Subcutaneous adipose tissue (tissue), 4 donors: ENCODE measurements around the gene SEMA4B. TPM values are rescaled to one million over a fixed set of nuclear protein-coding genes. Genes with fewer than 3 reads are reported as not detected.

ENCODE experiments used
- total RNA-seq, 4 donors: library from RNA; depleted of rRNA; stranded (reverse); fragments of >200 nt; gene quantifications; one replicate each; pipeline ENCODE4 v1.1.0, GENCODE V29; 2016
- TF ChIP-seq, protein P1 (sequence below): fragments of 450-650 bp; IDR thresholded peaks from one replicate; pipeline ENCODE4 v1.5.1; 2016; ENCODE audit warnings: low read depth, mild to moderate bottlenecking, control low read depth, antibody characterized with exemption, moderate library complexity

Gene SEMA4B
- total RNA-seq, 4 donors from 2014 or later = 4.4 to 13.4 (median 12.5) TPM

DNA sequence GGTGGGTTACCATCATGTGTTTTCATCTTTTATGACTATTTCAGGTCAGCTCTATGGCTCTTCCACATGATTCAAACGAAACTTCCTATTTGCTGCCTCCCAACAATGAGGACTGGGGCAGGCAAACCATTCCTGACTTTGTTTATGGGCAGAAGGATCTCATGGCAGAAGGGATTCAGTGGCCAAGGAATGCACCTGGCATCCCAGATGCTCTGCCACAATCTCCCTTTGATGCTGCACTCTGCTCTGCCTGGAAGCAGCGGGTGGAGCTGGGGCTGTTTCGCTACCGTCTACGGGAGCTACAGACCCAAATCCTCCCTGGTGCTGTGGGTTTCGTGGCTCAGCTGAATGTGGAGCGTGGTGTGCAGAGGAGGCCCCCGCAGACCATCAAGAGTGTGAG is 39.7 kb downstream of the SEMA4B start:
- TF ChIP-seq, protein P1, sequence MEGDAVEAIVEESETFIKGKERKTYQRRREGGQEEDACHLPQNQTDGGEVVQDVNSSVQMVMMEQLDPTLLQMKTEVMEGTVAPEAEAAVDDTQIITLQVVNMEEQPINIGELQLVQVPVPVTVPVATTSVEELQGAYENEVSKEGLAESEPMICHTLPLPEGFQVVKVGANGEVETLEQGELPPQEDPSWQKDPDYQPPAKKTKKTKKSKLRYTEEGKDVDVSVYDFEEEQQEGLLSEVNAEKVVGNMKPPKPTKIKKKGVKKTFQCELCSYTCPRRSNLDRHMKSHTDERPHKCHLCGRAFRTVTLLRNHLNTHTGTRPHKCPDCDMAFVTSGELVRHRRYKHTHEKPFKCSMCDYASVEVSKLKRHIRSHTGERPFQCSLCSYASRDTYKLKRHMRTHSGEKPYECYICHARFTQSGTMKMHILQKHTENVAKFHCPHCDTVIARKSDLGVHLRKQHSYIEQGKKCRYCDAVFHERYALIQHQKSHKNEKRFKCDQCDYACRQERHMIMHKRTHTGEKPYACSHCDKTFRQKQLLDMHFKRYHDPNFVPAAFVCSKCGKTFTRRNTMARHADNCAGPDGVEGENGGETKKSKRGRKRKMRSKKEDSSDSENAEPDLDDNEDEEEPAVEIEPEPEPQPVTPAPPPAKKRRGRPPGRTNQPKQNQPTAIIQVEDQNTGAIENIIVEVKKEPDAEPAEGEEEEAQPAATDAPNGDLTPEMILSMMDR = no peak

DNA sequence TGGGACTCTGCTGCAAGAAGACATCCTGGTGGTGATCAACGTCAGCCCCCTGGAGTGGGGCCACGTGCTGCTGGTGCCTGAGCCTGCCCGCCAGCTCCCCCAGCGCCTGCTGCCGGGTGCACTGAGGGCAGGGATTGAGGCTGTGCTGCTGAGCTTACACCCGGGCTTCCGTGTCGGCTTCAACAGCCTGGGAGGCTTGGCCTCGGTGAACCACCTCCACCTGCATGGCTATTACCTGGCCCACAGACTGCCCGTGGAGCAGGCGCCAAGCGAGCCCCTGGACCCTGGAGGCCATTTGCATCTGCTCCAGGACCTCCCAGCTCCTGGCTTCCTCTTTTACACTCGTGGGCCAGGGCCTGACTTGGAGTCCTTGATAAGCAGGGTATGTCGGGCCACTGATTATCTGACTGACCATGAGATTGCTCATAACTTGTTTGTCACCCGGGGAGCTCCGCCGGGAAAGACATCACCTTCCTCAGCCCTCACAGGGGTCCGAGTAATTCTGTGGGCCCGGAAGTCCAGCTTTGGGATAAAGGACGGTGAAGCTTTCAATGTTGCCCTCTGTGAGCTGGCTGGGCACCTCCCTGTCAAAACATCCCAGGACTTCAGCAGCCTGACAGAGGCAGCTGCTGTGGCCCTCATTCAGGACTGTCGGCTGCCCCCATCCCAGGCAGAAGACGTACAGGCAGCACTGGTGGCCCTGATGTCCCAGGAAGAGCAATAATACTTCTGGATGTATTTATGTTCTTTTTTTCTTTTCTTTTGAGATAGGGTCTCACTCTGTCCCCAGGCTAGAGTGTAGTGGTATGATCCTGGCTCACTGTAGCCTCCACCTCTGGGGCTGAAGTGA is 40.4 kb downstream of the SEMA4B start:
- TF ChIP-seq, protein P1 = no peak

DNA sequence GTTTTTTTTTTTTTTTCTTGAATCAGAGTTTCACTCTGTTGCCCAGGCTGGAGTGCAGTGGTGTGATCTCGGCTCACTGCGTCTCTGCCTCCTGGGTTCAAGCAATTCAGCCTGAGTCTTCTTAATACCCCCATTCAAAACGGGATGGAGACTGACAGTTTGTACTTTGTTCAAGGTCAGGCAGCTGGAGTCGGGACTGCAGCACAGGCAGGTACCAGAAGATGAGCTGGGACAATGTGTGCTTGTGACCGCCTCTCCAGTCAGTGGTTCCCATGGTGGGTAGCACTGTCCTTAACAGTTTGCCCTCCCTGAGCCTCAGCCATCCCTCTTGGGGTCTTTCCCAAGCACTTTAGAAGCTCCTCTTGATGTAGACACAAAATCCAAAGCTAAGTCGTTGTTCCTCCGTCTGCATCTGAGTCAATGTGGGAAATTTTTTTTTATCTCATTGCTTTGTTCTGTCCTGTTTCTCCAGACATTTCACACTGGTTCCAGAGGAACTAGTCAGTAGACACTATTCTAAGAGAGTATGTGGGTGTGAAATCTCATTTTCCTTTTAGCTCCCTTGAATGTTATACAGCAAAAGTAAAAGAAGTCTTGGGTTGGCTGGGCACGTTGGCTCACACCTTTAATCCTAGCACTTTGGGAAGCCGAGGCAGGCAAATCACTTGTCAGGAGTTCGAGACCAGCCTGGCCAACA is 43.0 kb downstream of the SEMA4B start:
- TF ChIP-seq, protein P1 = no peak

DNA sequence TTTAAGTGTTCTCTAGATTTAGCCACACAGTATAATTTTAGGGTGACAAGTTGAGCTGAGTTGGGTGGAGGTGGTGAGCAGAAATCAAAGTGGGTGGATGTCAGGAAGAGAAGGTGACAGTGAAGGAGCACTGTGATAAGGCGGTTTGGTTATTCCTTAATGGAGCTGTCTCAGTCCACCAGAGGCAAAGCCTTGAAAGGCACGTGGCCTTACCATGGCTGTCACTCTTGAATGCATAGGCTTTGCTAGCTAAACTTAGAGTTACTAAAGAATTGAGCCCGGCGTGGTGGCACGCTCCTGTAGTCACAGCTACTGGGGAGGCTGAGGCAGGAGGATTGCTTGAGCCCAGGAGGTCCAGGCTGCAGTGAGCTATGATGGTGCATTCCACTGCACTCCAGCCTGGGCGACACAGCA is 47.7 kb downstream of the SEMA4B start:
- TF ChIP-seq, protein P1 = no peak

DNA sequence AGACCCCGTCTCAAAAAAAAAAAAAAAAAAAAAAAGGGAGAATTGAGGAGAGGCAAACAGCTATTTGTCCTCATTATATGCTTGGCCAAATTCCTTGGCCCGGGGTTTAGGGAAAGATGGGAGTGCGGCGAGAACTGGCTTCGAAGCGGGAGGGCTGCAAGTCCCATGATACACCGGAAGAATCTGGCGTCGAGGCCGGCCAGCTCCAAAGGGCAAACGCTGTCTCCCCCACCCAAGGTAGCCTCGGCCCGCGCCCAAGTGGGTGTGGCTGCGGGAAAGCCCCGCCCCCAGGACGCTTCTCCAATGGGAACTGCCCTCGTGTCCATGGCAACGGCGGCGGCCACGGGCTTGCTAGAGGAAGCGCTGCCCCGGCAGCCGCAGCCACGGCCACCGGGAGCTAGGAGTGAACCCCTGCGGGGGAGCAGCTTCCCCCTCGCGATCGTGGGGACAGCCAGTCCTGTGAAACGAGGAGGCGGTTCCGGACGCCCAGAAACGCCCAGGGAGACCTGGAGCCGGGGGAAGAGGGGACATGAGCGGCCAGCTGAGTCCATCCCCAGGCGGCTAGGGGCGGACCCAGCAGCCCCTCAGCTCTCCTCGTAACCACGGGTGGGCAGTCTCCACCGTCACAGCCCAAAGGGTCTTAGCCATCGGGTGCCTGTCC is 48.2 kb downstream of the SEMA4B start, which contains the start of gene TTLL13:
Gene TTLL13 (plus strand): TSS at position 354 of the 661 bp plus-strand sequence. CDS start 1,075 bp downstream, outside the sequence.
- TF ChIP-seq, protein P1 = no peak

DNA sequence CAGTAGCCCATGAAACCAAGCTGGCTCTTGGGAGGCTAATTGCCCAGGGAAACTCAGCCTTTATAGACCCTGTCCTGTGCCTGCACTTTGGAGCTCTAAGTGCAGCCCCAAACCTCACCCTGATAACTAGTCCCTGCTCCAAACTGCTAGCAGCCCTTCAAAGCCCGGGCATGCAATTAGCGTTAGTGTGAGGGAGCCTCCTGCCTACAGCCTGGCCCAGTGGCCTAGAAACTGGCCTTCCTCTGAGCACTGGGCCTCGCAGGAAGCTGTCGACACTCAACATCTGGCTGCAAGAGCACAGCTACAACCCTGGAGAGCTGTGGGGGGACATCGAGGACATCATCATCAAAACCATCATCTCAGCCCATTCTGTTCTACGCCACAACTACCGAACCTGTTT is 56.6 kb downstream of the SEMA4B start:
- TF ChIP-seq, protein P1 = no peak

DNA sequence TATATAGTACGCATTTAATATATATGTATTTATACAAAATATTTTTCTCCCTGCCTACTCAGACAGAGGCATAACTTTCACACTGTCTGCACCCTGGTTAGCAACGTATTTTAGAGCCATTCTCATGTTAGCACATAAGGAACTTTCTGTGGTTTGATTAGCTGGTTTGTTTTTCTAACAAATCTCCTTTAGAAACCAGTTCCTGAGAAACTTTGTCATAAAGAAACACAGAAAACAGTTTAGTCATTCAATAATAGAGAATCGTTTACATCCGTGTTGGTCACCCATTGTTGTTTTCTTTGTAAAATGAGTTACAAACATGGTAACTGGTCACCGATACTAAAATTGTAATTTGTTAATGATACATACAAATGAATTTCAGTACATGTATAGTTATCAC is 58.4 kb downstream of the SEMA4B start:
- TF ChIP-seq, protein P1 = no peak
